SK-N-MC (cell line): ENCODE data around the gene APOL1.

ENCODE experiments used
- EZH2 ChIP-seq: fragments of 200-600 bp; sonication (generic); IDR thresholded peaks from one replicate; pipeline ENCODE4 v1.6.1; 2017; ENCODE audit warnings: antibody characterized with exemption
- FOXP2 ChIP-seq: optimal IDR thresholded peaks from 2 replicates; pipeline ENCODE3; 2011; ENCODE audit warnings: mild to moderate bottlenecking, moderate library complexity; ENCODE audit not compliant: insufficient read depth; ENCODE audit errors: extremely low read length, control extremely low read depth
- POLR2AphosphoS5 ChIP-seq: IDR thresholded peaks from 2 replicates; pipeline ENCODE4 v1.6.1; 2012; ENCODE audit warnings: mild to moderate bottlenecking, low read depth, low read length, borderline replicate concordance

- peak; percentile 70 for TF ChIP-seq FOXP2
- no peak for TF ChIP-seq EZH2
- no peak; the same call in 1 of the 2 replicates for TF ChIP-seq POLR2AphosphoS5
These were observed 13.3 kb upstream of the APOL1 start, which contains the start of gene APOL2 for GRCh38 chr22:36239401-36240171.
